Measurements from ENCODE around the gene LTK.
A peak's percentile ranks its signal among the peaks of the same experiment; 100 is the strongest.

The LTK gene

GRCh38 chr15:41498657-41499056 lies 15.0 kb downstream of the LTK start:
- no peak for DNase-seq (ENCODE audit: low read depth in 2 of 2)

- DNase-seq (ENCODE audit: low read depth in 2 of 2), result no peak
Observed at GRCh38 chr15:41495736-41496599, 17.7 kb downstream of the LTK start.

GRCh38 chr15:41494922-41495735 lies 18.5 kb downstream of the LTK start:
- peak in 1 of 2 donors; percentile 33 for DNase-seq (ENCODE audit: low read depth in 2 of 2)

GRCh38 chr15:41494190-41494921 lies 19.3 kb downstream of the LTK start:
- peak in 1 of 2 donors; percentile 33 for DNase-seq (ENCODE audit: low read depth in 2 of 2)

GRCh38 chr15:41493902-41494189 lies 19.8 kb downstream of the LTK start:
- no peak for DNase-seq (ENCODE audit: low read depth in 2 of 2)

GRCh38 chr15:41493205-41493901 lies 20.3 kb downstream of the LTK start, which contains the start of gene ITPKA:
Gene ITPKA, plus strand, starts transcription at chr15:41493874. Its CDS starts 54 bp downstream, at chr15:41493928.
- DNase-seq (ENCODE audit: low read depth in 2 of 2), result peak; percentile 88 to 91

- DNase-seq (ENCODE audit: low read depth in 2 of 2), result no peak
Observed at GRCh38 chr15:41492597-41493204, 20.9 kb downstream of the LTK start.

- no peak for DNase-seq (ENCODE audit: low read depth in 2 of 2)
Observed at GRCh38 chr15:41491889-41492288, 21.7 kb downstream of the LTK start.

GRCh38 chr15:41490355-41490754 lies 23.3 kb downstream of the LTK start:
- DNase-seq (ENCODE audit: low read depth in 2 of 2), result no peak

- no peak for DNase-seq (ENCODE audit: low read depth in 2 of 2)
Observed at GRCh38 chr15:41489641-41490040, 24.0 kb downstream of the LTK start.

- no peak for DNase-seq (ENCODE audit: low read depth in 2 of 2)
Observed at GRCh38 chr15:41487802-41488201, 25.8 kb downstream of the LTK start.

GRCh38 chr15:41487381-41487780 lies 26.2 kb downstream of the LTK start:
- DNase-seq (ENCODE audit: low read depth in 2 of 2), result no peak

- no peak for DNase-seq (ENCODE audit: low read depth in 2 of 2)
Observed at GRCh38 chr15:41486286-41486685, 27.3 kb downstream of the LTK start.

GRCh38 chr15:41484937-41485625 lies 28.5 kb downstream of the LTK start:
- DNase-seq (ENCODE audit: low read depth in 2 of 2), result no peak

GRCh38 chr15:41483519-41483918 lies 30.1 kb downstream of the LTK start:
- DNase-seq (ENCODE audit: low read depth in 2 of 2), result no peak

GRCh38 chr15:41483115-41483514 lies 30.5 kb downstream of the LTK start:
- no peak for DNase-seq (ENCODE audit: low read depth in 2 of 2)

- no peak for DNase-seq (ENCODE audit: low read depth in 2 of 2)
Observed at GRCh38 chr15:41482110-41482877, 31.3 kb downstream of the LTK start.

- no peak for DNase-seq (ENCODE audit: low read depth in 2 of 2)
Observed at GRCh38 chr15:41480396-41481140, 33.1 kb downstream of the LTK start.

GRCh38 chr15:41476416-41477048 lies 37.1 kb downstream of the LTK start:
- no peak for DNase-seq (ENCODE audit: low read depth in 2 of 2)

Data from stimulated activated CD4-positive, alpha-beta T cell treated with anti-CD3 and anti-CD28 coated beads, Interleukin-1b, Interleukin-23, amount 100 ng/mL, for 4 hours (primary cell).